Measurements from ENCODE around the gene PLA2R1.

PLA2R1 gene

DNA sequence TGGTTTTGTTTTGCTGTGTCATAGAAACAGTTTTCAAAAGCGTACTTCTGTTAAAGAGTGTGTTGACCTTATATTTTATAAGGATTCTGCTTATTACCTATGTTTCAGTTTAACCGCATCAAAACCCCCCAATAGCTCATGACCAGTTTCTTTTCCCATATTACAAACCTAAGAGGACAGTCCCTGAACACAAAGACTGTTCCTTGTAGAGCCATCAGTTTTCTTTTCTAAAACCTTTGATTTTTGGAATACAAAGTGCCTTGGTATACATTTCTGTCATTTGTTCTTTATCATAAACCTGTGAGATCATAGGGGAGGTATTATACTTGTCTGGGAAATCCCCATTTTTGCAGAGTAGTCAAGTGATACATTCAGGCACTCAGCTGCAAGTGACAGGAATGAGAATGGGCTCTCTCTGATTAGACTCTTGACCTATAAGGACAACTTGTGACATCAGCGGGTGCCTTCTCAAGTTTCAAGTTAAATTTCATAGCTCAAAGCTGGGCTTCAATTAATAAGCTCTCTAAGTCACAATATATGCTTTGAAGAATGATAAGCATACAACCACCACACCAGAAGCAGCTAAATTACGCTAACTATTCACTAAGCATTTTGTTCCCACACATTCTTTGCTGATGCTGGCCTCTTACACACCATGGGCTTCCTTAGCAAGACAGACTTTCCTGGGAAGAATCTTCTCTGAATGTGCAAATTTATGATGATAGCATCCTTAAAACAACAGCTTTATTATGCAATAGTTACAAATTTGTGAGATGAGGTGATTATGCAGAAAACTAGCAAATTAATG is 167.0 kb downstream of the PLA2R1 start:
- peak; percentile 3 for DNase-seq (ENCODE audit: low read depth)

- DNase-seq (ENCODE audit: low read depth), result no peak
Measured at GRCh38 chr2:159894145-159894838, 168.1 kb downstream of the PLA2R1 start.

DNA sequence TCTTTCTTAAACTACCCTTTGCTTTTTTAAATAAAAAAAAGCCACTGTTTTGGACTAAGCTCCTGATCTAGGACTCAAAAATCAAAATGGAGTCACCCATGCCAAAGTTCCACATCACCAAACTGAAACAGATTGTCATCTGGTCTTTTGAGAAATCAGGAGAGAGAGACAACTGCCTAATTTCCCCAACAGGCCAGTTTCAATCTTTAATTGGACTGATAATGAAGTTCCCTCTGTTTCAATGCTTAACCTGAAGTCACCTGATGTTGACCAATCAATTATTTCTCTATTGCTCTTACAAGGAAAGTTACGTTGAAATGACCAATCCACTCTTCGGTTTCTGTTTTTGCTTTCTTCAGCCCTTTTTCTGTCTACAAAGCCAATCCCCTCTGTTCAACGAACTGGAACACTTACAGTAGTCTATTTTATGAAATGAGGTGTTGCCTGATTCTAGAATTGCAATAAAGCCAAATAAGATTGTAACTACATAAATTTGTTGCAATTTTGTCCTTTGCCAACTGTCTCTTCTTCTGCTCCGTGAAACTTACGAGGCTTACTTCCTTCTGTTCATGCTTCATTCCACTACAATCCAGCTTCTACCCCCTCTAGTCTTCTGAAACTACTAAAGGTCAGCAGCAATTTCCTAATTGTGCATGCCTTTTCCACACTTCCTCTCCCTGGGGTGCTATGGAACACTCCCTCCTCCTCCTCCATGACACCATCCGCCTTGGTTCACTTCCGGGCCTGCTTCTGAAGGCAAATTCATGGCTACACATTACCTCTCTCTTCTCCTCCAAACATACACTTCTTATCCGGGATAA is 169.2 kb downstream of the PLA2R1 start:
- DNase-seq (ENCODE audit: low read depth), result no peak

GRCh38 chr2:159891917-159892730 is 170.3 kb downstream of the PLA2R1 start:
- peak; percentile 28 for DNase-seq (ENCODE audit: low read depth)

GRCh38 chr2:159891267-159891588 is 171.2 kb downstream of the PLA2R1 start:
- DNase-seq (ENCODE audit: low read depth), result no peak

- no peak for DNase-seq (ENCODE audit: low read depth)
Measured at GRCh38 chr2:159890551-159891266, 171.7 kb downstream of the PLA2R1 start.

DNA sequence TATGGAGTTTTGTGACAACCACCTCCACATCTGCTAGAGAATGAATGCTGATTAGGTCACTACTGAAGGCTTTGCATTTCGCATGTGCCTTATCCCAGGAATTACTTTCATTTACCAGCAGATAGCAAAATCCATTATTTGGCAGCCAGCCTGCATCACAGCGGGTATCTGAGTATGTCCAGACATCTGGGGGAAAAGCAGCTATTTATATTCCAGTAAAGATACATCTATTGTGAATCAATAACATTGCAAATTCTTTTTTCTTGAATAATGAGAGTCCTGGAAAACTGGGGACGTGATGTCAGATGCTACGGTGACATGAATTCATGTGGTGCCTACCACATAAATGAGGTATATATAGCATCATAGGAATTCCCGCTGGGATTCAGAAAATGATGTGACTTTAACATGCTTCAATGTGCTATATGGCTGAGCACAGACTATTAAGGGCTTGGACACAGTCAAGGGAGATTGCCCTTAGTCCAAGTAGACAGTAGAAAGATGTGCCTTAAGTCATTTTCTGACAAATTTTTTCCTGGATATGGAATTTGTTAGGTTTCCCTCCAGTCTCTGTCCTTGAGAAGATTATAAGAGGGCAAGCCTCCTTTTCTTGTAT is 180.2 kb downstream of the PLA2R1 start:
- no peak for DNase-seq (ENCODE audit: low read depth)

All from GM04503 (cell line).